Fibroblast of skin of back (primary cell): Measurements from ENCODE around the gene TBC1D13.
"Not testable (repeated sequence)": the region's sequence is repeated elsewhere in the genome, so short reads cannot be mapped to it uniquely, and the experiment has no call there.

ENCODE experiments used
- DNase-seq: peaks from one replicate; pipeline ENCODE4 v3.0.0-alpha.2; 2013

Gene TBC1D13

GRCh38 chr9:128821584-128822406, 34.7 kb downstream of the TBC1D13 start:
- no peak for DNase-seq

DNA sequence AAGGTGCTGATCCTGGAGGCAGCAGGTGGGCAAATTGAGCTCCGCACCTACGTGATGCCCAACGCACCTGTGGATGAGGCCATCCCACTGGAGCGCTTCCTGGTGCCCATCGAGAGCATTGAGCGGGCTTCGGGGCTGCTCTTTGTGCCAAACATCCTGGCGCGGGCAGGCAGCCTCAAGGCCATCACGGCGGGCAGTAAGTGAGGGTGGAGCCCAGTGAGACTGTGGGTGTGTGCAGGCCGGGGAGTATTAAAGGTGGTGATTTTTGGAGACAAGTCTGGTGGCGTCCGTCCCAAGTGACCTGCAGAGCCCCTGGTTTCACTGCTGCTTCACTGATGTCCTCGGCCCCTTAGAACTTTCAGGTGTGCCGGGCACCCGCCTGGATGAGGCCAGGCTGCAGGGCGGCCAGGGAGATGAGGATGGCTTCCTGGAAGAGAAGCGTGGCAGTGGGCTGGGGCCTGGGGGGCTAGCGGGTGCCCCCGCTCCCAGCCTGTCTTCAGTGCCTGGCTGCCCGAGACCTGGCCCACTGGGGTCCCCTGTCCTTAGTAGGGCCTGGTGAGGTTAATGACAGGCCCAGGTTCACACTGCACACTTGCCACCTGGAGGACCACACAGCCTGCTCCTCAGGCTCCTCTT, 35.5 kb downstream of the TBC1D13 start:
- no peak for DNase-seq

DNA sequence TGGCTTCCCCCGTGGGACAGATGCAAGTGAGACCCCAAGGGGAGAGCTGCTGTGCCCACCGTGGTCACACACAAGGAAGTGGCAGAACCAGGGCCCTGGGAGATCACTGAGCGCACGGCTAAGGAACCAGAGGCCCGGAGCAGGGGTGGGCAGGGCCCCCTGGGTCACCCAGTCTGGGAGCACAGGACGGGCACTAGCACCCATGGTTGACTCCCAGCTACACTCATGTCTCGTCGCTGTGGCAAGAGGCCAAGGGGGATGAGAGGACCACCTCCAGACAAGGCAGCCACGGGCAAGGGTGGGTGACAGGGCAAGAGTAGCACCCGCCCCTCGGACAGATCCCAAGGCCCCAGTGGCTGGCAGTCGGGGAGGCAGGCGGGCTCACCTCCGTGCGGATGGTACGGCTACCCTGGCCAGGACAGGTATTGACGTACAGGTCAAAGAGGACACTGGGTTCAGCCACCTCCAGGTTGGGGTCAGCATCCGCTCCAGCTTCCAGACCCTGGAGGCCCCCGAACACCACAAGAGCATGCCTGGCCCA, 36.4 kb downstream of the TBC1D13 start:
- DNase-seq = no peak

GRCh38 chr9:128823903-128824406, 36.9 kb downstream of the TBC1D13 start:
- no peak for DNase-seq

DNA sequence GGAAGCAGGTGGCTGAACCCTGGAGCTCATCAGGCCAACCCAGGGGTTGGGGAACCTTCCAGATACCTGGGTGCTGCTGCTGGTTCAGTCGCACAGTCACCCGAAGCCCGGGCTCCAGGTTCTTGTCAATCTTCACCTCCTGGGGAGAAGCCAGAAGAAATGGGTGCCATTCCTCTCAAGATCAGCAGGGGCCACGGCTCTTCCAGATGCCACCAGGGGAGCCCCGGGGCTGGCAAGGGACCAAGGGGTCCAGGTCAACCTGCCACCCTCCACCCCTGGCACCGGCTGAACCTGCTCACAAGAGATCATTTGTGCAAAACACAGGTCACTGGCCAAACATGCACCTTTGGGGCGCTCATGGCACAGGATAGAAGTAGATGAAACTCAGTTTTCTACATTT, 37.9 kb downstream of the TBC1D13 start:
- DNase-seq = no peak

GRCh38 chr9:128825923-128826700, 39.1 kb downstream of the TBC1D13 start:
- DNase-seq = no peak

GRCh38 chr9:128828267-128828666, 41.2 kb downstream of the TBC1D13 start:
- DNase-seq = no peak

DNA sequence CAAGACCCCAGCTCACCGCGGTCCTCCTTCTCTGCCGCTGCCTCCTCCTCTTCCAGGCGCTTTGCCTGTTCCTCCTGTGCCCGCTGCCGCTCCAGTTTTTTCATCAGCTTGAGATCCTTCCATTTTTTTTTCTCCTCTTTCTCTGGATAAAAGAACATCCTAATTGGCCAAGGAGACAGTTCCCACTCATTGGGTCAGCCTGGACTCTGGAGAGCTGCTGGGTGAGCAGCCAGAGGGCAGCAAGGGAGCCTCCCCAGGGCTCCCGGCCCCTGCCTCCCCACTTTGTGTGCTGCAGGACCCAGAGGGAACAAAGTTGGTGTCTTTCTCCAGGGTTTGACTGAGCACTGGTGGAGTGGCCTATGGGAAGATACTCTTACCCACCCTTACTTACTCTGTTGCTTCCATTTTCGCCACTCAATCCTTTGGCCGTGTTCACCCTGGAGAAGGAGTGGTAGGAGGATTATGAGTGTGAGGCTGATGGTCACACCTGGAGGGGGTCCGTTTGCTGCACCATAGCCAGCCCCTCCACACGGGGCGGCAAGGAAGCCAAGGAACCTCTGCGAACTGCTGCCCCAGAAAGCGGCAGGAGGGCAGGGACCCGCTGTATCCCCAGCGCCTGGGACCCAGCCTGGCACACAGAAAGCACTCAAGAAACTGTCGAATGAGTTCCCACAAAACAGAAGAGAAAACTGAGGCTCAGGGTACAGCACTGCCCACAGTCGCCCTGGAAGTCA, 41.8 kb downstream of the TBC1D13 start:
- DNase-seq = no peak

DNA sequence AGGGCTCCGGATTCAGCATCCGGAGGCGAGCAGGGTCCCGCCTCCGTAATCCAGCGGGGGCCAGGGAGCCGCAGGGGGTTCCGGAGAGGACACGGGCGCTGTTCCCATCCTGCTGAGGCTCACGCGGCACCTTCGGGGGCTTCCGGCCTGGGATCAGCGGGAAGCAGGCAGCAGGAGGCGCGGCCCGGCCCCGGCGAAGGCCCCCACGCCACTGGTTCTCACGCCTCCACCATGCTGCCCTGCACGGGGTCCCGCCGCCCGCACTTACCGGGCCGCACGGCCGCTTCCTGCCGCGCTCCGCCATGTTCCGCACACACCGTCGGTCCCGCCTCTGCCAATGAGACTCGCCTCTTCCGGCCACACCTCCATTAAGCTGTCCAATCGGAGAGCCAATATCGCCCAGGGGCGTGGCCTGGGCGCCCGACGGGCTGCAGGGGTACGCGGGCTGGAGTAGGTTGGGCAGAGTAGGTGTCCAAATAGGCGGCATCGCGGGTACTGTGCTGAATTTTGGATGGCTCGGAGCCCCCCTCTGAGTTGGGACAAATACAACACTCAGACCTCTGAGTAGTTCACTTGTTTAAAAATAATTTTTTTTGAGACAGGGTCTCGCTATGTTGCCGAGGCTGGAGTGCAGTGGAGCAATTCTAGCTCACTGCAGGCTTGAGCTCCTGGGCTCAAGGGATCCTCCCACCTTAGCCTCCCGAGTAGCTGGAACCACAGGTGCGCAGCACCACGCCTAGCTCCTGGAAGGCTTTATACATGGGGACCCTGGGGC, 42.6 kb downstream of the TBC1D13 start, which contains the start of gene SPOUT1:
TSS of gene SPOUT1 (minus strand) at position 318 of the 775 bp plus-strand sequence. CDS start at position 304, 14 bp downstream.
- peak; percentile 91 for DNase-seq

- DNase-seq = no peak
Observed at GRCh38 chr9:128833696-128834095, 46.6 kb downstream of the TBC1D13 start.

DNA sequence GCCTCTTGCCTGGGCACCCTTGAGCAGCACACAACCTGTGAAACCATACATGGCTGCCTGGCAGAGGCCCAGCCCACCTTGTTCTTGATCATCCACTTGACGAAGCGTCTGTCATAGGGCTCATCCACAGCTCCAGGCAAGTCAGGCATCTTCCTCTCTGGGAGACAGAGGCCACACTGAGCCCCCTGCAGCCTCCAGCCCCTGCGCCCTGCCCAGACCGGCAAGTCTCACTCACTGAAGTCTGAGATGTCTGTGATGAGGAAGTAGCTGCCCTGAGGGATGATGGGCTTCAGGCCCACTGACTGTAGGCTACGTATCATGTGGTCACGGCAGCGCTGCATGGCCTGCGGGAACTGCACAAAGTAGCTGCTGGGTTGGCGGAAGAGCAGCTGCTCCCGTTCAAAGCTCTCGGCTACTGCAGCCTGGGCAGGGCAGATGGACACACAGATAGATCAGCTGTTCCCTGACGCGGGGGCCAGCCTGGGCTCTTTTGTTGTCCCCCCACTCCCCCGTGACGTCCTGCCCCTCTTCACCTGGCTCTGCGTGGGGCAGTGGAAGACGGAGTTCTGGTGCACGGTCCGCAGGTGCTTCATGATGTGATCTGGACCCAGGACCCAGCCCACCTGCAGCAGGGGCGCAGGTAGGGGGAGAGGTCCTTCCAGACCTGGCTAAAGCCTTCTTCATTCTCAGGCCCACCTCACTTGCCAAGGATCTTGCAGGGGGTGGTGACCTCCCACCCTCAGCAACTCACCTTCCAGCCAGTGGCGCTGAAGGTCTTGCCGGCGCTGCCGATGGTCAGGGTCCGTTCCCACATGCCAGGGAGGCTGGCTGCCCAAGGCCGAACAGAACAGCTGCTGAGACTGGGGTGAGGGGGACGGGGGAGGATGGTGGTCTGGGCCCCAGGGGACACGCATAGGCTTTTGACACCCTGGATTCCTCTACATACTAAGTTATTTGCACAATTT, 48.5 kb downstream of the TBC1D13 start:
- DNase-seq = no peak

- no peak for DNase-seq
Observed at GRCh38 chr9:128836509-128837145, 49.6 kb downstream of the TBC1D13 start.

DNA sequence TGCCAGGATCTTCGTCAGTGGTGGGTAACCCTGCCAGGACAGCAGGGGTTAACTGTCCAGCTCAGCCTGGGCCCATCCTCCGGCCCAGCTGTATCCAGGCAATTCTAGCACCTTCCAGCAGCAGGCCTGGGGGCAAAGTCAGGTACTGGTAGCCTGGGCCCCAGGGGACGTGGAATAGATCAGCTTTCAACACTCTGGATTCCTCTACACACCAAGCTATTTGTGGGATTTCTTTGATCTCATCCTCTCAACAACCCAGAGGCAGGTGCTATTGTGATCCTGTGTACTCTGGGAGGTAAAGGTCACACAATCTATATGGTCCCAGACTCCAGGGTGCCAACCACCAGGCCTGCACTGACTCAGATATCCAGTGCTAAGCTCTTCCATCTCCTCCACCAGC, 51.3 kb downstream of the TBC1D13 start:
- DNase-seq = no peak

DNA sequence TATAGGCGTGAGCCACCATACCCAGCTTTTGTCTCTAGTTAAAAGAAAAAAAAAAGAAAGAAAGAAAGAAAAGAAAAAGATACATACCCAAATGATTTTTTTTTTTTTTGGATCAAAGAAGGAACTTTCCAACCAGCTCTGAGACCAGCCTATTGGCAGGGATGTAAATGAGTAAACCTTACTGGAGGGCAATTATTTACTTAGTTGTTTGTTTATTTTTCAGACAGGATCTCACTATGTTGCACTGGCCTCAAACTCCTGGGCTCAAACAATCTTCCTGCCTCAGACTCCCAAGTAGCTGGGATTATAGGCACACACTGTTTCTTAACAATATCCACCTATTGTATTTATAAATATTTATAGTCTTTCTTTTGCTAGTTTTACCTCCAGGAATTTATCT, 53.5 kb downstream of the TBC1D13 start:
- no peak for DNase-seq

DNA sequence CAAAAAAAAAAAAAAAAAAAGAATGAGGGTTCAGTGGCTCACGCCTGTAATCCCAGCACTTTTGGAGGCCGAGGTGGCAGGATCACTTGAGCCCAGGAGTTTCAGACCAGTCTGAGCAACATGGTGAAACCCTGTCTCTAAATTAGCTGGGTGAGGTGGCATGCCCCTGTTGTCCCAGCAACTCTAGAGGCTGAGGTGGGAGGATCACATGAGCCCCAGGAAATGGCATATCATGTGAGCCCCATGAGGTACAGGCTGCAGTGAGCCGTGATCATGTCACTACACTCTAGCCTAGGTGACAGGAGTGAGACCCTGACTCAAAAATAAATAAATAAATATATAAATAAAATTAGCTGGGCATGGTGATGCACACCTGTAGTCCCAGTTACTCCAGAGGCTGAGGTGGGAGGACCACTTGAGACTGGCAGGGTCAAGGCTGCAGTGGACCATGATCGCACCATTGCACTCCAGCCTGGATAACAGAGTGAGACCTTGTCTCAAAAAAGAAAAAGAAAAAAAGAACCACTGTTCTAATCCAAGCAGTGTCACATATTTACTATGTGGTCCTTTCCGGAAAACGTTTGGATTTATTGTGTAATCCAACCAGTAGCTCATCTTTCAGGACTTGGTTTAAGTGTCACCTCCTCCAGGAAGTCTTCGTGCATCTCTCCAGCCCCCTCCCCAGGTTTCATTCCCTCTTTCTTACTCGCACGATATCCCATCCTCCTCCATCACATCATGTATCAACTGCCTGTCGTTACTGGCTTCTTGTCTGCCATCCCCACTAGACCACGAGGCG, 54.8 kb downstream of the TBC1D13 start:
- DNase-seq = no peak

GRCh38 chr9:128843171-128843570, 56.1 kb downstream of the TBC1D13 start:
- DNase-seq = not testable (repeated sequence)

- no peak for DNase-seq
Observed at GRCh38 chr9:128845186-128845931, 58.3 kb downstream of the TBC1D13 start.

GRCh38 chr9:128846680-128847030, 59.6 kb downstream of the TBC1D13 start:
- DNase-seq = no peak
